Pons (tissue), 1 donor: ENCODE results near the gene TMPO.
"Not testable (repeated sequence)": the region's sequence is repeated elsewhere in the genome, so short reads cannot be mapped to it uniquely, and the experiment has no call there.

ENCODE experiments used
- DNase-seq: peaks from one replicate; pipeline ENCODE4 v3.0.0-alpha.2; 2016; ENCODE audit warnings: low spot score

Gene TMPO

DNA sequence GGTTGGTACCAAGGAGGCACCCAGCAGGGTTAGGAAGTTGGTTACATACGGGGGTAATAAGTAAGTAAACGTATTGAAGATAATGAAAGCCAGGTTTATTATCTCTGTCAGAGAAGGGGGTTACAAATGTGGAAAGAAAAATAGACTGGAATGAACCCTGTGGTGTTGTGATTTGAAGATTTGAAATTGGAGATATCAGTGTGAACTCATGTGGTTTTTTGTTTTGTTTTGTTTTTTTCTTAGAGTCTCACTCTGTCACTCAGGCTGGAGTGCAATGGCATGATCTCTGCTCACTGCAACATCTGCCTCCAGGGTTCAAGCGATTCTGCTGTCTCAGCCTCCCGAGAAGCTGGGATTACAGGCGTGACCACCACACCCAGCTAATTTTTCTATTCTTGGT lies 64.0 kb downstream of the TMPO start:
- DNase-seq, result no peak

DNA sequence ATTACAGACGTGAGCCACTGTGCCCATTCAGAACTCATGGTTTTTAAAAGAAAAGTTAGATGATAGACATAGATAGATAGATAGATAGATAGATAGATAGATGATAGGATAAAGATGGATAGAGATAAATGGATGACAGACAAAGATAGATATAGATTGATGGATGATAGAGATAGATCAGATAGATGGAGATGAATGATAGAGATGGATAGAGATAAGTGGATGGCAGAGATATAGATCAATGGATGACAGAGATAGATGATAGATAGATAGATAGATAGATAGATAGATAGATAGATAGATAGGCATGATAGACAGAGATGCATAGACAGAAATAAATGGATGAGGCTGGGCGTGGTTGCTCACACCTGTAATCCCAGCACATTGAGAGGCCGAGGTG lies 64.4 kb downstream of the TMPO start:
- DNase-seq, result no peak

DNA sequence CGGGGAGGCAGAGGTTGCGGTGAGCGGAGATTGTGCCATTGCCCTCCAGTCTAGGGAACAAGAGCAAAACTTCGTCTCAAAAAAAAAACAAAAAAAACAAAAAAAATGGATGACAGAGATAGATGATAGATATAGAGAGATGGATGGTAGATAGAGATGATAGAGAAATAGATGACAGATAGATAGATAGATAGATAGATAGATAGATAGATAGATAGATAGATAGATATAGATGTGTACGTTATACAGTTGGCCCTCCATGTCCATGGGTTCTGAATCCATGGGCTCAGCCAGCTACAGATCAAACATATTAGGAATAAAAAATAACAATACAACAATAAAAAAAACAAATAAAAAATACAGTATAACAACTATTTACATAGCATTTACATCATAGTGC lies 65.3 kb downstream of the TMPO start:
- DNase-seq, result no peak

- no peak for DNase-seq
Measured at GRCh38 chr12:98581101-98581500, 65.7 kb downstream of the TMPO start.

GRCh38 chr12:98582093-98582492 lies 66.7 kb downstream of the TMPO start:
- no peak for DNase-seq

DNA sequence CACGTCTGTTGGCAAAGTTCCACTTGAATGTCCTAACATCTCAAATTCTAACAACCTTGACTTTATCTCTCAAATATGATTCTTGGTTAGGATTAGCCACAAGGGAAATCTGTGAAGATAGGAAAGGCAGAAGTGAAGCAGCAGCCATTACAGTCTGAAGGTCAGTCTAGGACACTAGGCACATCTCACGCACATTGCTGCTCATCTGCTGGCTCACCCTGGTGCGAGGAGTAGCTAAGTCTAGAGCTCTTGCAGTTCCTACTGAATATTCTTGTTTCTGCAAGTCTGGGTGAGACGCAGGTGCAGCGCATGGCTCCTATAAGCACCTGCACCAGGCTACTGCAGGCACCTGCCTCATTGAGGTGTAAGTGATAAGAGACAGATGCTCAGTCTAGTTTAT lies 71.7 kb downstream of the TMPO start:
- DNase-seq, result no peak

- no peak for DNase-seq
Measured at GRCh38 chr12:98591209-98591608, 75.8 kb downstream of the TMPO start.

DNA sequence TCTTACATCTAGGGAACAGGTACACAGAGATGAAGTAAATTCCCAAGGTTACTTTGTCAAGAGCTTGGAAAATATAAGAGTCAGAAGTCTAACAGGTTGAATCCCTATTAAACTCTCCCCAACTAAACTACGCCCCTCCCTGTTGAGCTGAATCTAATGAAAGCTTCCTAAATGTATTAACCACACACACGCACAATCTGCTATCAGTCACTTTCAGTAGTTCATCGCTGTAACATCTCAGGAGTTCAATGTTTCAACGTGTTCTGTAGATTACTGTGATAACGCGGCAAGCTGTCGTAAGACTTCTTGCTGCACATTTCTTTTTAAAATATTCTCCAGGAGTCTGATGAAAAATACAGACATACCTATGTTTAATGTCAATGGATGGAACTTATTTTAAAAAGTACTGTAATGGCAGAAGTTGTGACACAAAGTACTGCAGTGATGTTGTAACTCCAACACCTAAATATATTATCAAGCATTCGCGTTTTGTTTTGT lies 77.5 kb downstream of the TMPO start:
- DNase-seq, result no peak

DNA sequence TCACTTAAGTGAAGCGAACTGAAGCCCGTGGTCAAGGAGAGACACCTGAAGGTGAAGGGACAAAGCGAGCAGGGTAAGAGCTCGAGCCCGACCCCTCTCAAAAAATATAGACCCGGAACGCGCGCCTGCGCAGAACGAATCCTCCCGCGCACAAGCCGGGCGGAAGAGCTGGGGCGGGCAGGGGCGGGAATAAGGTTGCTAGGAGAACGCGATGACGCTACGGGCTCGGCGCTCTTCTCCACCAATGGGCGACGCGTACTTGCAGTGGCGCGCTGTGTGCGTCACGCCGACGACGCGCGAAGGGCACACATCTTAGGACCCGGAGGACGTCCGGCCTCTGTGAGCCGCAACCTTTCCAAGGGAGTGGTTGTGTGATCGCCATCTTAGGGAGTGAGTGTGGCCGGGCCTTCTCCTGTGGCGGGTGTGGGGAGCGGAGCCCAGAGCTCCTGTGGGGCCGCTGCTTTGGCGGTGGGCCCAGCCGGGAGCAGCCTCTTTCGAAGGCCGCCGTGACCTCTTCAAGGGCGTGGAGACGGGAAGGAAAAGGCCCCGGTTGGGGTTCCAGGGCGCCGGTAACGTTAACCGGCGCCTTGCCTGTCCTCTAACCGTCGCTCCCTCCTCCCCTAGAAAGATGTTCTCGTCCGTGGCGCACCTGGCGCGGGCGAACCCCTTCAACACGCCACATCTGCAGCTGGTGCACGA lies 78.1 kb downstream of the TMPO start, which contains the start of gene SLC25A3:
SLC25A3 (plus strand) TSS at position 336 of the 699 bp plus-strand sequence; CDS start at position 629, 293 bp downstream.
- DNase-seq, result peak; percentile 98

GRCh38 chr12:98594050-98594835 lies 78.9 kb downstream of the TMPO start:
- peak; percentile 20 for DNase-seq

- DNase-seq, result peak; percentile 13
Measured at GRCh38 chr12:98595243-98595988, 80.0 kb downstream of the TMPO start.

- not testable (repeated sequence) for DNase-seq
Measured at GRCh38 chr12:98597313-98597712, 81.9 kb downstream of the TMPO start.
